HS-5 (cell line): Measurements from ENCODE around the gene LIN28B.
A peak's percentile ranks its signal among the peaks of the same experiment; 100 is the strongest.
"Not testable (repeated sequence)": the region's sequence is repeated elsewhere in the genome, so short reads cannot be mapped to it uniquely, and the experiment has no call there.

ENCODE experiments used
- DNase-seq: peaks from one replicate; pipeline ENCODE4 v3.0.0-alpha.2; 2012; ENCODE audit warnings: low read depth

LIN28B gene

GRCh38 chr6:105013459-105013858 is 56.6 kb downstream of the LIN28B start:
- not testable (repeated sequence) for DNase-seq

- DNase-seq, result no peak
Measured at GRCh38 chr6:105014448-105014847, 57.5 kb downstream of the LIN28B start.

- DNase-seq, result no peak
Measured at GRCh38 chr6:105014954-105015353, 58.0 kb downstream of the LIN28B start.

GRCh38 chr6:105015482-105015881 is 58.6 kb downstream of the LIN28B start:
- DNase-seq, result peak; percentile 46

- no peak for DNase-seq
Measured at GRCh38 chr6:105019285-105019684, 62.4 kb downstream of the LIN28B start.

GRCh38 chr6:105021399-105021798 is 64.5 kb downstream of the LIN28B start:
- DNase-seq, result no peak

GRCh38 chr6:105022416-105022815 is 65.5 kb downstream of the LIN28B start:
- no peak for DNase-seq

- DNase-seq, result no peak
Measured at GRCh38 chr6:105024803-105025202, 67.9 kb downstream of the LIN28B start.

GRCh38 chr6:105028898-105029297 is 72.0 kb downstream of the LIN28B start:
- no peak for DNase-seq

- no peak for DNase-seq
Measured at GRCh38 chr6:105029581-105029980, 72.7 kb downstream of the LIN28B start.

- DNase-seq, result no peak
Measured at GRCh38 chr6:105034470-105034869, 77.6 kb downstream of the LIN28B start.

GRCh38 chr6:105035299-105035698 is 78.4 kb downstream of the LIN28B start:
- no peak for DNase-seq

- no peak for DNase-seq
Measured at GRCh38 chr6:105036351-105036750, 79.4 kb downstream of the LIN28B start.

- DNase-seq, result no peak
Measured at GRCh38 chr6:105038259-105038658, 81.4 kb downstream of the LIN28B start.

GRCh38 chr6:105041880-105042279 is 85.0 kb downstream of the LIN28B start:
- DNase-seq, result no peak

- DNase-seq, result no peak
Measured at GRCh38 chr6:105042648-105043047, 85.7 kb downstream of the LIN28B start.

GRCh38 chr6:105043979-105044378 is 87.1 kb downstream of the LIN28B start:
- no peak for DNase-seq

GRCh38 chr6:105045526-105045925 is 88.6 kb downstream of the LIN28B start:
- peak; percentile 50 for DNase-seq

- DNase-seq, result peak; percentile 47
Measured at GRCh38 chr6:105051941-105052471, 95.1 kb downstream of the LIN28B start.

- DNase-seq, result no peak
Measured at GRCh38 chr6:105056646-105057045, 99.7 kb downstream of the LIN28B start.

- no peak for DNase-seq
Measured at GRCh38 chr6:105057160-105057559, 100.3 kb downstream of the LIN28B start.

GRCh38 chr6:105058316-105058715 is 101.4 kb downstream of the LIN28B start:
- DNase-seq, result no peak

- no peak for DNase-seq
Measured at GRCh38 chr6:105058846-105059245, 101.9 kb downstream of the LIN28B start.

GRCh38 chr6:105066233-105066632 is 109.3 kb downstream of the LIN28B start:
- DNase-seq, result no peak

GRCh38 chr6:105066836-105067235 is 109.9 kb downstream of the LIN28B start:
- no peak for DNase-seq
